ENCODE results near the gene NEURL1. TPM values are rescaled to one million over a fixed set of nuclear protein-coding genes. Genes with fewer than 3 reads are reported as not detected.

NEURL1 gene
- polyA plus RNA-seq, 1 donor: 40.5 TPM

DNA sequence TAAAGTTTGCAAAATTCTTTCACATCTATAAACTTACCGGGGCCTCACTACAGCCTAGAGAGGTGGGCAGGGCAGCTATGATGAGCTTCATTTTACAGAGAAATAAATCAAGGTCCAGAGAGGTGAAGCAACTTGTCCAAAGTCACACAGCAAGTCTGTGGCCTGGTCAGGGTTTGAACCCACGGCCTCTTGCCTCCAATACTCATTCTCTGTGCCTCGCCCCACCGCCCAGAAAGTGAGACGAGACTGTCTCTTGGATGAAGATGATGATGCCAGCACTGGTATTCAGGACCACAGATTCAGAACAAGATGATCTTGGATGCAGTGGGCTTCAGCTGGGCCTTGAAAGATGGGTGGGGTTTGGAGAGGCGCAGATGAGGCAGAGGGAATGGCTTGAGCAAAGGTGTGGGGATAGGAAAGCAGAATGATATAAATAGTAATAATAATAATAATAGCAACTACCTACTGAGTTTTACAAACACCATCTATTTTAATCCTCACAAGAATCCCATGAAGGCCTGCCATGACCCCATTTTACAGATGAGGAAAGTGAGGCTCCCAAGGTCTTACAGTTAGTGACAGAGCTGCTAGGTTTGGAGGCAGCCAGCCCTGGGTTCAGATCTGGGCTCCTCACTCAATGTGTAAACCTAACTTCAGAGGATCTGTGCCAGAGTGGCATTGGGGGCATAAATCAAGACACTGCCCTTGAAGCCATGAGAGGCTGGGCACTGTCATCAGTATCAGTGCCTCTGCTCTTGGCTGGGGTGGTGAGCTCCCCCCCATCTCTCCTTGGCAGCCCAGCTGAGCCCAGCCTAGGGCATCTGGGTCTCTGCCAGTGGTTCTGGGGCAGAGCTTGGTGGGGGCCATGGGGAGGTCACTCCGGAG is 70.0 kb downstream of the NEURL1 start:
- DNase-seq (ENCODE audit: low read depth): no peak

DNA sequence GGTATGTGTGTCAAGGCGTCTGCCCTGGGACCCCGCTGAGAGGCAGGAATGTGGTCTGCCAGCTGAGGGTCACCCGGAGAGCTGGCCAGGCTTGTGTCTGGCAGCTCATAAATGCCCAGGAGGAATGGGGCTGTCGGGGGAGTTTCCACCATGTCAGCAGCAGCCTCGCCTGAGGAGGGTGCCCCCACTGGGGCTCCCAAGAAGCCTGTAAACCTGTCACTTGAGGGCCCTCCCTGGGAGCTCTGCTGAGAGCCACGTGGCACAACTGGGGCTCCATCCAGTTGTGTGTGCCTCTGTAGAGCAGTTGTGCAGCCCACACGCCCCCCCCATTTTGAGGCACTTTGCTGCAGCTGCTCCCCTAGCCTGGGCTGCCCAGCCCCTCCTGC is 70.6 kb downstream of the NEURL1 start:
- DNase-seq (ENCODE audit: low read depth): no peak

DNA sequence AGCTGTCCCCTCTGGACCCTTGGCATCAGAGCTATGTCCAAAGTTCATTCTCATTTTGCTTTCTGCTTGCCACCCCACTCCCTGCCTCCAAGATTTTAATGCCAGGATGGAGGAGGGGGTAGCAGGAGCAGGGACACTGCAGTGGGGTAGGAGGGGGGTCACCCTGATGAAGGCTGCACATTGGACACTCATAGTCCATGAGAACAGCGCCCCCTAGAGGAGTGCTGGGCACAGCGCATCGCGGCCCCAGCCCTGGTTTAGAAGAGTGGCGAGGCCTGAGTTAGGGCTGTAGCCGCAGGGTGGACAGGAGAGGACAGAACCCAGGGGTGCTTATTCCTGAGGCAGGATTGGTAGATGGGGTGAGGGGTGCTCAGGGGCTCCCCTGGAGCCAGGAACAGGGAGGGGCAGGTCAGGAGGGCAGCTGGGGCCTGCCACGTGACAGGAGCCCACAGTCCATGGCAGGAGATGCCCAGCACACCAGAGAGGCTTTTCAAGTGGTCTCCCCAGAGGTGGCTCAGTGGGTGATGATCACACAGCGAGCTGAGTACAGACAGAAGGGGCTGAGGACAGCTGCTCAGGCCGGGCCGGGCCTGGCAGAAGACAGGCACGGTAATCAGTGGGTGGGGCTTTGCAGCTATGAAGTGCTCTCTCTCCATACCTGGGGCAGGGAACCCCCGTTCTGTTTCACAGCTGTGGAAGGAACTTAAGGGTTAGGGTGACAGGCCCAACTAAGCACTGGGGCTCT is 71.4 kb downstream of the NEURL1 start:
- DNase-seq (ENCODE audit: low read depth): no peak

DNA sequence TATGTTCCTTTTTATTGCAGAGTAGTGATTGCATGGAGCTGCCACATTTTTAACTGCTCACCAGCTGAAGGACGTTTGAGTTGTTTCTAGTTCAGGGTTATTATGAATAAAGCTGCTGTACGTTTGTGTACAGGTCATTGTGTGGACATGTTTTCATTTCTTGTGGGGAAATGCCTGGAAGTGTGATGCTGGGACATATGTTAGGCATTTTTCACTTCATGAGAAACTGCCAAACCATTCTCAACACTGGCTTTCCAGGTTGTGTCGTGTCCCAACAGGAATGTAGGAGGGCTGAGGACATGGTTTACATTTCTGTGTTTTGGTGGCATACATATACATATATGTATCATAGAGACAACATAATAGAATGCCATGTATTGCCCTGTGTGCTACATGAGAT is 73.0 kb downstream of the NEURL1 start:
- no peak for DNase-seq (ENCODE audit: low read depth)

DNA sequence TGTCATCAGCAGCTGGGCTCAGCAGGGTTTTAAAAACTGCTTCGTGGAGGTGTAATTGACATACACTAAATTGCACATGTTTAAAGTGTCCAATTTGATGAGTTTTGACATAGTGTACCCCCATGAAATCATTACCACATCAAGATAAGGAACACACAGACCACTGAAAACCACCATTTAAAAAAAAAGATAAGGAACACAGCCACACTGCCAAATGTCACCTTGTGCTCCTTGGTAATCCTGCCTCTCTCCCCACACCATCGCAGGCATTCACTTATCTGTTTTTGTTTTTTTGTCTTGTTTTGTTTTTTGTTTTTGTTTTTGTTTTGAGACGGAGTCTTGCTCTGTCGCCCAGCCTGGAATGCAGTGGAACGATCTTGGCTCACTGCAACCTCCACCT is 75.0 kb downstream of the NEURL1 start:
- DNase-seq (ENCODE audit: low read depth): no peak

DNA sequence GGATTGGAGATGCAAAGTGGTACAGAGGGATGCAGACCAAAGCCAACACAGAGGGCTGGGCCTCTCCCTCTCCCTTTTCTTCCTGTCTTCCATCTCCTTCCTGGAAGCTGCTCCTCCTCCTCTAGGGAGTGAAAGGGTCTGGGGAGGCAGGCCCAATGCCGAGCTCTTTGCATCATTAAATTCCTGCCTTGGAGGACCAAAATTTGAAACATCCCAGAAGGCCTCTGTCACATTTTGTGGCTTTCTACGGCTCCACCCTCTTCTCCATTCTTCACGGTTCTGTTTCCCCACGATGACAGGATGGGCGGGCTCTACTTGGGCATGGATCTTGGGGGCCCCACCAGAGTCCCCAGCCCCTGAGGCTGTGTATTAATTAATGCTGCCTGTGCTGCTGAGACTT is 76.4 kb downstream of the NEURL1 start:
- no peak for DNase-seq (ENCODE audit: low read depth)

DNA sequence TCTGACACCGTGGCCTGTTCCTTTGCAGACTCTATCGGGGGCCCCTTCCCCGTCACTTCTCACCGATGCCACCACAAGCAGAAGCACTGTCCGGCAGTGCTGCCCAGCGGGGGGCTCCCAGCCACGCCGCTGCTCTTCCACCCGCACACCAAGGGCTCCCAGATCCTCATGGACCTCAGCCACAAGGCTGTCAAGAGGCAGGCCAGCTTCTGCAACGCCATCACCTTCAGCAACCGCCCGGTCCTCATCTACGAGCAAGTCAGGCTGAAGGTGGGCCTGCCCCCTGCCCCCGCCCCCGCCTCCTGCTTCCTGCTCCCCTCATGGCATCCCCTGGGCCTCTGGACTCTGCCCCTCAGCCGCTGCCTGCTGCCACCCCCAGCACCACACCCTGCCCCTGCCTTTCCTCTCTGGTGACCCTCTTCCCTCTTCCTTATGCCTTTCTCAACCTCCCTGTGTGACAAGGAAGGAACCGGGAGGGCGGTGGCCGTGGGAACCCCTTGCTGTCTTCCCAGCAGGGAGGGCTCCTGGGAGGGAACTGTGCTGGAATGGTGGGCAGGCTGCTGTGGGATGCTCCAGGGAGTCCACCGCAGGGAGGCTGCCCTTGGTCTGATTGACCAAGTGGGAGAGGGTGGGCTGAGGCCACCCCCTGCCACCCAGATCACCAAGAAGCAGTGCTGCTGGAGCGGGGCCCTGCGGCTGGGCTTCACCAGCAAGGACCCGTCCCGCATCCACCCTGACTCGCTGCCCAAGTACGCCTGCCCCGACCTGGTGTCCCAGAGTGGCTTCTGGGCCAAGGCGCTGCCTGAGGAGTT is 77.5 kb downstream of the NEURL1 start:
- no peak for DNase-seq (ENCODE audit: low read depth)

DNA sequence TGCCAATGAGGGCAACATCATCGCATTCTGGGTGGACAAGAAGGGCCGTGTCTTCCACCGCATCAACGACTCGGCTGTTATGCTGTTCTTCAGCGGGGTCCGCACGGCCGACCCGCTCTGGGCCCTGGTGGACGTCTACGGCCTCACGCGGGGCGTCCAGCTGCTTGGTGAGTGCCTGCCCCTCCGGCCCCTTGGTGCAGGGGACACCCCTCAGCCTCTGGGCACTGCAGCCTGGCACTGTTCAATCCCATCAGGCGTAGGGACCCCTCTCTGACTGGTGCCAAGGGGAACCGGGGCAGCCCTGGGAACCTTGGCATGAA is 78.1 kb downstream of the NEURL1 start:
- no peak for DNase-seq (ENCODE audit: low read depth)

DNA sequence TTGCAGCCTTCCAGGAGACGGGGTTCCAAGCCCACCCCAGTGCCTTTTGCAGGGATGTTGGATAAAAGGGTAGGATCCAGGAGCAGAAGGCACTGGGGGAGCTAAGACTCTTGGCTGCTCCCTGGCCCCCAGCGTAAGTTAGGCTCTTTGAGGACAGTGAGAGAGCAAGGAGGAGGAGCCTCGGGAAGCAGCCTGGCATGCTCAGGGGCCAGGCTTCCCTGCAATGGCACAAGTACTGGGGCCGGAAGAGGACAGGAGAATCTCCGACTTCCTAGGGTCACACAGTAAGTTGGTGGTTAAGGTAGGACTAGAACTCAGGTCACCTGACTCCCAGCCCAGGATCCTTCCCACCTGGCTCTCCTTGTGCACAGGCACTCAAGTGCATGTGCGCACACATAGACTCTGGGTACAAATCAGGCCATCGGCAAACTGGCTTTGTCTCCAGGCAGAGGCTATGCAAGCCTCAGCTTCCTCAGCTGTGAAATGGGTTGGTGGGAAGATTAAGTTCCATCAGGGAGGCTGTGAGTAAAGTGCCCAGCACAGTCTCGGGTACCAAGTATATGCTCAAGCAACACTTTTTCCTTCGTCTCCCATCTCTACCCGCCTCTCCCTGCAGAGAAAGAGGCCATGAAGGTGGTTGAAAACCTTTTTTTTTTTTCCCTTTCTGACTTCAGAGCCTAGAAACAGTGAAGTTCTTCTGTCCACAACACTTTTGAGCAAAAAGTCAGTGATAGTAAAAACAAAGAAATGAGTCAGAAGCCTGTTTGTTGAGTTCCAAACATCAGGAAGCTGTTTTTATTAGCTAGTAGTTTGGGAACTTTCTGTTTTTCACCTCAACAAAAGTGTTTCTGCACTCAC is 79.1 kb downstream of the NEURL1 start:
- no peak for DNase-seq (ENCODE audit: low read depth)

DNA sequence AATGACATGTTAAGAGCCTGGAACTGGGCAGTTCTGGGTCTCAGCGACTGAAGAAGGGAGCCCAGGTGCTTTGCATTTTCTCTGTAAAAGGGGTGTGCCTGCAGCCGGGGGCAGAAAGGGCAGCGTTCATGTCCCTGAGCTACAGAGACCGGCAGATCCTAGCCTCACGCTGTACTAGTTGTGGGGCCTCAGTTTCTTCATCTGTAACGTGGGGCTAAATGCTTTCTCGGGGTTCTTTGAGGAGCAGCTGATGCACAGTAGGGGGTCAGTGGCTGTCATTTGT is 79.6 kb downstream of the NEURL1 start:
- no peak for DNase-seq (ENCODE audit: low read depth)

DNA sequence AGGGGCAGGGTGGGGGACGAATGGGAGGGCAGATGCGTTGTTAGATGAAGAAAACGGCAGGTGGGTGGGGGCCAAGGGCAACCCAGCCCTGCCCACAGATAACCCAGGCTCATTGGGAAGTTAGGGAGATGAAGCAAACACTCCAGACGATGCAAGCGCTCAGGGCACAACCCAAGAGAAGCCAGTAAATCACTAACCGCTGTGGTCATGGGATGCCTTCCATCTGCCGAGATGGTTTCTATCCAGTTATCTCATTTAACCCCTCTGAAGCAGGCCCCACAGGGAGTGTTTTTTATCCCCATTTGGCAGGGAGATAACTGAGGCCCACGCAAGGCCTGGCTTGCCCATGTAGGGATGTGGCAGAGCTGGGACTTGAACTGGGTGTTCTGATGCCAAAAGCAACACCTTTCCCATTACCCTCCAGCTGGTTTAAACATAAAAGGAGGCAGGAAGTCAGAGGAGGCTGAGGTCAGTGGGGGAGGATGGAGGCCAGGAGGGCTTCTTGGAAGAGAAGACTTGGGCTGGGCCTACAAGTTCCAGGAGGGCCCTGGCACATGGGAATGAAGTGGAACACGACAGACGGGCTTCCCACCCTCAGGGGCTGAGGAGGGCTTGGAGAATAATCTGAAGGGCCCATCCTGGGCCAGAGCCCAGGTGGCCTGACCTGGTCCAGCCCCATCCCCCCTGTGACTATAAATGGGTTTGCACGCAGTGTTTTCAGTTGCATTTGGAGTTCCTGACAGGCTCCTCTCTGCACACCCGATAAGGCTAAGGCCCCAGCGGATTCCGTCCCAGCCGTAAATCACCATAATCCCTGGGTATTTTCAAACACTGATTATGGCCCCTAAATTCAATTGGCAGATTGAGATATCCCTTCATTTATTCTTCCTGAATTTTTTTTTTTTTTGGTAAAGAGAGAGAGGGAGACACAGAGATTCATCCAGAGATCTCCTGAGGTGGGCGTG is 80.9 kb downstream of the NEURL1 start:
- DNase-seq (ENCODE audit: low read depth): no peak

DNA sequence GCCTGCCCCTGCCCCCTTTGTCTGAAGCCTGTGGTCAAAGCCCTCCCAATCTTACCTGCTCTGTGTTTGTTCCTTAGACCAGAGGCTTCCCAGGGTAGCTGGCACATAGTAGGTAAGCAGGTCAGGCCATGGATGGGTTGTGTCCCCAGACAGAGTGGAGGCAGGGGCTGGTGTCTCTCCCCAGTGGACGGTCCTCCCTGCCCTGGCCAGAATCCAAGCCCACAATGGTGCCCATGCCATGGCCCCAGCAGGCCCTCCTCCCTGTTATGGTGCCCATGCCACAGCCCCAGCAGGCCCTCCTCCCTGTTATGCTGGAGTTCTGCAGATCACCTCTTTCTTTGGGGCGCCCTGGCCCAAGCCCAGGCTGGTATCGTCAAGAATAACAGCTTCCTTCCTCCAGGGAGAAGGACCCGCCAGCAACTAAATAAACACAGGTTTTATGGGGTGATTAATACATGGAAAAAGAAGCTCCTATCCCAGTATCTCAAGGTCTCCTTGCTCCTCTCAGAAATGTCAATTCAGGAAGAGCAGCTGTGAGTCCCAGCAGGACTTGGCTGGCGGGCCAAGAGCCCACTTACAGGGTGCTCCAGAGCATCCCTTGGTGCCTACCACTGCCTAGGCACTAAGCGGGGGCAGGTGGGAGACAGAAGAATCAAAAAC is 82.0 kb downstream of the NEURL1 start:
- no peak for DNase-seq (ENCODE audit: low read depth)

DNA sequence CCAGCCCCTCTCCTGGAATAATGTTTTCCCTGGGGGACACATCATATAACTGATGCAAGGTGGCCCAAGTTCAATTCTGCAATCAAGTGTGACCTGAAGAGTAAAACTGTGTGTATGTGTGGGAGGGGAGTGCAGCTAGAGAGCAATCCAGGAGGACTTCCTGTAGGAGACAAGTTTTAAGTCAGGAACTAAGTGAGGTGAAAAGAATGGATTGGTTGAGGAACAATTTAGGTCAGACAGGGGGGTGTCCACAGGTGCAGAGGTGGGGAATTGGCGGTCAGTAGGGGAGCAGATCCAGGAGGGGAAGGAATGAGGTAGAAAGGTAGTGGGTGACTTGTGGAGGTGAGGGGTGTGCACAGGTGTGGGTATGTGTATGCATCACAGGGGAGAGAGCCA is 82.6 kb downstream of the NEURL1 start:
- DNase-seq (ENCODE audit: low read depth): no peak

DNA sequence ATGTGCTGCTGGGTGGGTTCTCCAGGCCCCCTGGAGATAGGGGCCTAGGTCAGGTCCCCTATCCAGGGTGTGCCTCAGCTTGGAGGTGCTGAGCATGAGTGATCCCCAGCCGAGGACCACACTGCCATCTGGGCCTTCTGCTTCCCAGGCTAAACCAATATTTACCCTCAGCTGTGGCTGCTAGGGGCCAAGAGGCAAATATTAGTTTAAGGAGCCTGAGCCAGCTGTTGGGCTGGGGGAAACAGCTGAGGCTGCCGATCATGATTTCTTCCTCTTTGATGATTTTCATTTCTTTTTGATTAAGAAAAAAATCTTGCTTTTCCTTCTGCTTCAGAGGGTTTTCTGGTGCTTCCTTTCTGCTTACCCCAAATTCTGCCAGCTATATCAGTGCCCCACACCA is 83.4 kb downstream of the NEURL1 start:
- DNase-seq (ENCODE audit: low read depth): no peak

DNA sequence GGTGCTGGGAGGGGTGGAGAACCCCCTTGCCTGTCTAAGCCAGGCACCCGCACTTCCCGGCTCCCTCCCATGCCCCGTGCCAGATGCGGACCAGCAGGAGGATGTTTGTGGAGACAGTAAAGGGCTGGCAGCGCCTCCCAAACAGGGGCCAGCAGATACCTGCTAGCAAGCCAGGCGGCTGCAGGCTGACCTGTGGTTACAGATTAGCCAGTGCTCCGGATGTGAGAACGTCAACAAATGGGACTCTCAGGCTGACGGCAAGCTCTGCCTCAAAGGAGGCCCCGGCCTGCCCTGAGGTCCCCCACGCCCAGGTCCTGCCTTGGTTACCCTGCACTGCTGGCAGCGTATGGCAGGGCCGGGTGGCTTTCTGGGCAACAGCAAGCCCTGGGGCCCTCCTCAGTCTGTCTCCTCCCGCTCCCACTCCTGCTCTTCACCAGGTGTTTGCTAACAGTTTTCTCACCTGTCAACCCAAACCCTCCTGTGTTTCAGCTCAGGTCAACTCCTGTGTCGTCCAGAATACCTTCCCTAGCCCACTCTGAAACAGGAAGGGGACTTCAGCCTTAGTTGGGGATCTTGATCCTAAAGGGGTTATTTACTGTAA is 85.4 kb downstream of the NEURL1 start:
- DNase-seq (ENCODE audit: low read depth): no peak

DNA sequence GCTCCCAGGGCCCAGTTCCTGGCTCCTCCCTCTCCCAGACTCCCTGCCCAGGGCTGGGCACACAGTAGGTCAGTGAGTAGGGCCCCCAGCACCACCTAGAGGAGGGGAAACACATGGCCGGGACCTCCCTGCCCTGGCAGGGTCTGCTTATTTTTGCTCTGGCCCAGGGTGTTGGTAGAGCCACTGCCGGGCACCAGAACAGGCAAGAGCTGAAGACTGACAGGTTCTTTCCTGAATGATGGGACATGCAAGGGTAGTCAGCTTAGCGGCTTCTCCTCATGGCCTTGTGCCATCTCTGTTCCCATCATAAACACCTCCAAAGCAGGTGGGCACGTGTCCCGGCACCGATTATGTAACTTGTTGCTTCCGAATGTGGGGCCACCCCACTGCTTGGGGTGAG is 86.5 kb downstream of the NEURL1 start:
- no peak for DNase-seq (ENCODE audit: low read depth)

DNA sequence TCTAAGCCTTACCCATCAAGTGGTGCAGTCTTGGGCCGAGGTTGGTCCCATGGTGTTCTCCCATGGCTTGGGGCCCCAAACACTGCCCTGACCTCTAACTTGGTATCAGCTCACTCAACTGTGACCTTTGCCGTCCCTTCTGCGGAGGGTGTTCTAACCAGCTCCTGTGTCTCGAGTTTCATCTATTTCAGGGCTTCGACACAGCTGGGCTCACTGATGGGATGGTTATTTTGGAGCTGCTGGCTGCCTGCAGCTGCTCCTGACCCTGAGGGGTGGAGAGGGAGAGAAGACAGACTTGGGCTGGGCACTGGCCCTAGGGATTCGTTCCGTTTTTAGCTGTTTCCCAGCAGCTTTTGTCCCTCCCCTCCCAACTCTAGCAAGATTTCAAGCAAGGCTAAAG is 86.9 kb downstream of the NEURL1 start:
- no peak for DNase-seq (ENCODE audit: low read depth)

DNA sequence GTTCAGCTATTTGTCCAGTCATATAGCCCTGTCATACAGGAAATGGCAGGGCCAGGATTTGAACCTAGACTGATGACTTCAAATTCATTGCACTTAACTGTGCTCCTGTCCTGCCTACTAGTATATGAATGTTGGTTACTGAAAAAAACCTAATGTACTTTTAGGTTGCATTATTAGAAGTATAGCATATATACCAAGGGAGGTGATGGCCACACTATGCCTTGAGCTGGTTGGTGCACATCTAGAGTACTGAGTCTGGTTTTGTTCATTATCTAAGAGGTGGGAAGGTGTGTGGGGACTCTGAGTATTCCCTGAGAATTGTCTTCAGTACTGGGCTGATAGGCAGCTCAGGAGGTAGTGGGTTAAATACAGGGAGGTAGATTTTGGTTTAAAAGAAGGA is 88.0 kb downstream of the NEURL1 start:
- DNase-seq (ENCODE audit: low read depth): no peak

DNA sequence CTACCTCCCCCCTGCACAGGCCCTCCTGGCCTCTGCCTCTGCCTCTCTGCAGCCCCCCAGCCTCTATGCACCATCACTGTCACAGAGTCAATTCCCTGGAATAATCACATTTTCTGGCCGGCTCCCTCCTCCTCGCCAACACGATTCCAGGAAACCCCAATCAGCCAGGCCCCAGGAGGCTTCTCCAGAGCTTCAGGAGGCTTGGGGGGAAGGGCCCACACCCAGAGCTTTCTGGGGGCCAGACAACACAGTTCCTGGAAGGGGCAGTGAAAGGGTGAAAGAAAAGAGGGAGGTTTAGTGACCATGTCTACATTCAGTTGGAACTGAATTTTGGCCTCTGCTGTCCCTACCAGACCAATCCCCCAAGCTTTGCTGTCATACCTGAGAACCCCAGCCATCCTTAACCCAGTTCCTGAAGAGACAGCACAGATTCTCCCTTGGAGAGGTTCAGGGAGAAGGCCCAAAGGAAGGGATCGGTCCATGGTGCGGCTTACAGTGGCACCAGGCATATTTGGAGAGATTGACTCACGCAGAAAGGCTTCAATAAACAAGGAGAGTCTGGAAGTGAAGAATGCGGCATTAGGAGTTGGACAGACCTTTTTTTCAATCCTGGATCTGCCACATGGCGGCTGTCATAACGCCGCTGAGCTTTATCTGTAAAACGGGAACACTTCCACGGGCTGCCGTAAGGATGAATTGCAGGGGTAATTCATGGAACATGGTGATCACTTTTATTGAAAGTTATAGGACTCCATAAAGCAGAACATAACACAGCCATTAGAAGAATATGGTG is 89.0 kb downstream of the NEURL1 start:
- DNase-seq (ENCODE audit: low read depth): no peak

Measured in forelimb muscle (tissue), 1 donor.